Measurements from ENCODE around the gene CELF4. TPM values are rescaled to one million over a fixed set of nuclear protein-coding genes. Genes with fewer than 3 reads are reported as not detected.

The CELF4 gene
- total RNA-seq, 1 experiment from 2014 or later = not detected

- DNase-seq (ENCODE audit: low read depth) = no peak
Observed at GRCh38 chr18:37285825-37286224, 279.8 kb downstream of the CELF4 start.

- DNase-seq (ENCODE audit: low read depth) = no peak
Observed at GRCh38 chr18:37284260-37284659, 281.3 kb downstream of the CELF4 start.

- DNase-seq (ENCODE audit: low read depth) = no peak
Observed at GRCh38 chr18:37282386-37283037, 283.1 kb downstream of the CELF4 start.

- no peak for DNase-seq (ENCODE audit: low read depth)
Observed at GRCh38 chr18:37280701-37281393, 284.8 kb downstream of the CELF4 start.

GRCh38 chr18:37277804-37278203 lies 287.8 kb downstream of the CELF4 start:
- DNase-seq (ENCODE audit: low read depth) = no peak

GRCh38 chr18:37276111-37276890 lies 289.3 kb downstream of the CELF4 start:
- no peak for DNase-seq (ENCODE audit: low read depth)

- DNase-seq (ENCODE audit: low read depth) = no peak
Observed at GRCh38 chr18:37275237-37275741, 290.3 kb downstream of the CELF4 start.

GRCh38 chr18:37274309-37275236 lies 291.0 kb downstream of the CELF4 start:
- DNase-seq (ENCODE audit: low read depth) = no peak

- DNase-seq (ENCODE audit: low read depth) = no peak
Observed at GRCh38 chr18:37272841-37273240, 292.8 kb downstream of the CELF4 start.

GRCh38 chr18:37272226-37272625 lies 293.4 kb downstream of the CELF4 start:
- no peak for DNase-seq (ENCODE audit: low read depth)

GRCh38 chr18:37270666-37271052 lies 294.9 kb downstream of the CELF4 start:
- no peak for DNase-seq (ENCODE audit: low read depth)

GRCh38 chr18:37270038-37270665 lies 295.4 kb downstream of the CELF4 start:
- peak; percentile 38 for DNase-seq (ENCODE audit: low read depth)

GRCh38 chr18:37266290-37266689 lies 299.3 kb downstream of the CELF4 start:
- no peak for DNase-seq (ENCODE audit: low read depth)

GRCh38 chr18:37265382-37265781 lies 300.2 kb downstream of the CELF4 start:
- DNase-seq (ENCODE audit: low read depth) = no peak

GRCh38 chr18:37264956-37265355 lies 300.6 kb downstream of the CELF4 start:
- DNase-seq (ENCODE audit: low read depth) = no peak

- no peak for DNase-seq (ENCODE audit: low read depth)
Observed at GRCh38 chr18:37261988-37262387, 303.6 kb downstream of the CELF4 start.

GRCh38 chr18:37261246-37261840 lies 304.3 kb downstream of the CELF4 start:
- DNase-seq (ENCODE audit: low read depth) = no peak

GRCh38 chr18:37260367-37261093 lies 305.1 kb downstream of the CELF4 start:
- DNase-seq (ENCODE audit: low read depth) = no peak

GRCh38 chr18:37259711-37260110 lies 305.9 kb downstream of the CELF4 start:
- DNase-seq (ENCODE audit: low read depth) = no peak

- no peak for DNase-seq (ENCODE audit: low read depth)
Observed at GRCh38 chr18:37258819-37259218, 306.8 kb downstream of the CELF4 start.
